HEK293 (cell line): ENCODE data around the gene NAPB.

Experiments
- ATF2 ChIP-seq: fragments of 450-650 bp; formaldehyde crosslinking; IDR thresholded peaks from 2 replicates; pipeline ENCODE4 v1.5.1; 2016; ENCODE audit warnings: missing biosample characterization, missing genetic modification characterization, low read depth
- EGR2 ChIP-seq: fragments of 450-650 bp; formaldehyde crosslinking; IDR thresholded peaks from 2 replicates; pipeline ENCODE4 v1.5.1; 2016; ENCODE audit warnings: low read depth, missing biosample characterization, missing genetic modification characterization
- HOXD13 ChIP-seq: sonication (generic); formaldehyde crosslinking; IDR thresholded peaks from 2 replicates; pipeline ENCODE4 v1.8.0; 2022; ENCODE audit warnings: missing genetic modification reagents, borderline replicate concordance
- PBX3 ChIP-seq: sonication (generic); formaldehyde crosslinking; IDR thresholded peaks from 2 replicates; pipeline ENCODE4 v1.8.1; 2022; ENCODE audit warnings: mild to moderate bottlenecking, moderate library complexity, missing genetic modification reagents
- PRDM2 ChIP-seq: fragments of 450-650 bp; formaldehyde crosslinking; IDR thresholded peaks from 2 replicates; pipeline ENCODE4 v1.5.1; 2016; ENCODE audit warnings: missing biosample characterization, missing genetic modification characterization, borderline replicate concordance
- SCRT2 ChIP-seq: fragments of 450-650 bp; formaldehyde crosslinking; IDR thresholded peaks from 2 replicates; pipeline ENCODE4 v1.5.1; 2016; ENCODE audit warnings: missing biosample characterization, missing genetic modification characterization
- ZBTB49 ChIP-seq: fragments of 450-650 bp; formaldehyde crosslinking; IDR thresholded peaks from 2 replicates; pipeline ENCODE4 v1.5.1; 2016; ENCODE audit warnings: missing biosample characterization, missing genetic modification characterization, low read depth
- ZEB2 ChIP-seq: fragments of 450-650 bp; formaldehyde crosslinking; IDR thresholded peaks from 2 replicates; pipeline ENCODE4 v1.5.1; 2016; ENCODE audit warnings: missing biosample characterization, missing genetic modification characterization
- ZFP37 ChIP-seq: fragments of 450-650 bp; formaldehyde crosslinking; IDR thresholded peaks from 2 replicates; pipeline ENCODE4 v1.5.1; 2016; ENCODE audit warnings: missing biosample characterization, missing genetic modification characterization
- ZNF140 ChIP-seq: fragments of 450-650 bp; formaldehyde crosslinking; IDR thresholded peaks from 2 replicates; pipeline ENCODE4 v1.5.1; 2016; ENCODE audit warnings: missing biosample characterization, missing genetic modification characterization
- ZNF169 ChIP-seq: fragments of 450-650 bp; formaldehyde crosslinking; IDR thresholded peaks from 2 replicates; pipeline ENCODE4 v1.5.1; 2016; ENCODE audit warnings: missing biosample characterization, missing genetic modification characterization
- ZNF174 ChIP-seq: fragments of 450-650 bp; formaldehyde crosslinking; IDR thresholded peaks from 2 replicates; pipeline ENCODE4 v1.5.0; 2017; ENCODE audit warnings: missing biosample characterization, mild to moderate bottlenecking, missing genetic modification characterization
- ZNF354C ChIP-seq: fragments of 450-650 bp; formaldehyde crosslinking; IDR thresholded peaks from 2 replicates; pipeline ENCODE4 v1.5.1; 2016; ENCODE audit warnings: missing biosample characterization, missing genetic modification characterization, low read depth, borderline replicate concordance
- ZNF404 ChIP-seq: fragments of 450-650 bp; formaldehyde crosslinking; IDR thresholded peaks from 2 replicates; pipeline ENCODE4 v1.5.1; 2017; ENCODE audit warnings: missing biosample characterization, missing genetic modification characterization
- ZNF423 ChIP-seq: fragments of 450-650 bp; formaldehyde crosslinking; IDR thresholded peaks from 2 replicates; pipeline ENCODE4 v1.5.1; 2016; ENCODE audit warnings: missing biosample characterization, missing genetic modification characterization
- ZNF501 ChIP-seq: fragments of 450-650 bp; formaldehyde crosslinking; IDR thresholded peaks from 2 replicates; pipeline ENCODE4 v1.5.1; 2016; ENCODE audit warnings: missing biosample characterization, missing genetic modification characterization
- ZNF555 ChIP-seq: fragments of 450-650 bp; formaldehyde crosslinking; conservative IDR thresholded peaks from 2 replicates; pipeline ENCODE4 v1.5.1; 2017; ENCODE audit warnings: missing biosample characterization, mild to moderate bottlenecking, missing genetic modification characterization, inconsistent platforms
- ZNF585B ChIP-seq: fragments of 450-650 bp; formaldehyde crosslinking; IDR thresholded peaks from 2 replicates; pipeline ENCODE4 v1.5.1; 2016; ENCODE audit warnings: missing biosample characterization, missing genetic modification characterization
- ZNF621 ChIP-seq: fragments of 450-650 bp; formaldehyde crosslinking; IDR thresholded peaks from 2 replicates; pipeline ENCODE4 v1.5.1; 2017; ENCODE audit warnings: missing biosample characterization, missing genetic modification characterization
- ZNF692 ChIP-seq: fragments of 450-650 bp; formaldehyde crosslinking; IDR thresholded peaks from 2 replicates; pipeline ENCODE4 v1.5.1; 2016; ENCODE audit warnings: missing biosample characterization, missing genetic modification characterization
- ZNF704 ChIP-seq: fragments of 450-650 bp; formaldehyde crosslinking; IDR thresholded peaks from 2 replicates; pipeline ENCODE4 v1.5.1; 2016; ENCODE audit warnings: missing biosample characterization, missing genetic modification characterization
- ZNF843 ChIP-seq: fragments of 450-650 bp; formaldehyde crosslinking; IDR thresholded peaks from 2 replicates; pipeline ENCODE4 v1.5.1; 2016; ENCODE audit warnings: missing biosample characterization, missing genetic modification characterization
- ZSCAN5A ChIP-seq: fragments of 450-650 bp; formaldehyde crosslinking; IDR thresholded peaks from 2 replicates; pipeline ENCODE4 v1.5.1; 2016; ENCODE audit warnings: missing biosample characterization, missing genetic modification characterization

The NAPB gene

GRCh38 chr20:23361476-23362391 lies 59.6 kb downstream of the NAPB start, which contains the start of gene GZF1 (continued):
- peak; percentile 82; the same call in 1 of the 2 replicates for TF ChIP-seq PBX3 (CRISPR knock-in tag)
- TF ChIP-seq ZNF585B (tag by site-specific recombination) = no peak
- no peak for TF ChIP-seq SCRT2 (tag by site-specific recombination)
- no peak for TF ChIP-seq ZNF169 (tag by site-specific recombination)
- TF ChIP-seq ZSCAN5A (tag by site-specific recombination) = peak; percentile 99
- no peak for TF ChIP-seq ZNF704 (tag by site-specific recombination)
- TF ChIP-seq ZNF354C (tag by site-specific recombination) = no peak
- TF ChIP-seq ZNF621 = no peak
- TF ChIP-seq HOXD13 (CRISPR knock-in tag) = peak; percentile 84
- TF ChIP-seq EGR2 (tag by site-specific recombination) = no peak
- peak; percentile 97 for TF ChIP-seq ZEB2 (tag by site-specific recombination)
- TF ChIP-seq ZNF555 (tag by site-specific recombination) = no peak
- peak; percentile 86 for TF ChIP-seq ZNF692 (tag by site-specific recombination)
- TF ChIP-seq ZNF843 = 0 out of 2 replicates have a peak, but pooled peaks have one; percentile 40
- TF ChIP-seq ZNF501 (tag by site-specific recombination) = peak; percentile 68; the same call in 1 of the 2 replicates
- TF ChIP-seq ATF2 (tag by site-specific recombination) = peak; percentile 96
- peak; percentile 81; the same call in 1 of the 2 replicates for TF ChIP-seq ZFP37 (tag by site-specific recombination)
- TF ChIP-seq ZNF174 (tag by site-specific recombination) = no peak
- TF ChIP-seq ZNF423 (tag by site-specific recombination) = no peak
- TF ChIP-seq ZNF140 (tag by site-specific recombination) = no peak
- TF ChIP-seq ZNF404 (tag by site-specific recombination) = no peak
- no peak for TF ChIP-seq PRDM2 (tag by site-specific recombination)
- no peak for TF ChIP-seq ZBTB49 (tag by site-specific recombination)
